Heart right ventricle (tissue), 16 donors: ENCODE data around the gene HDAC8. TPM values are rescaled to one million over a fixed set of nuclear protein-coding genes. Genes with fewer than 3 reads are reported as not detected.

Experiments used
- ATAC-seq, 8 donors: fragments of 200-7000 bp; cut with Tn5 transposase; one replicate each; pipeline ENCODE4 v1.9.1; 2020; ENCODE audit warnings: mild to moderate bottlenecking in 8 of 8, moderate library complexity in 8 of 8, moderate number of reproducible peaks in 1 of 8
- DNase-seq, 2 donors: peaks; one replicate each; pipeline ENCODE4 v3.0.0-alpha.2; 2020
- H3K27ac ChIP-seq, 10 donors: fragments of 200-600 bp; sonication (generic) in 2 of 10; one replicate each; pipeline versions ENCODE4 v1.5.0 to v1.8.0; 2020 to 2022; ENCODE audit warnings: mild to moderate bottlenecking in 3 of 10
- H3K27me3 ChIP-seq, 7 donors: fragments of 200-600 bp; one replicate each; pipeline ENCODE4 v1.8.0; 2021 to 2022; ENCODE audit warnings: mild to moderate bottlenecking in 2 of 7
- H3K36me3 ChIP-seq, 9 donors: fragments of 200-600 bp; sonication (generic) in 1 of 9; one replicate each; pipeline versions ENCODE4 v1.5.0 to v1.8.0; 2020 to 2022; ENCODE audit warnings: mild to moderate bottlenecking in 2 of 9
- H3K4me1 ChIP-seq, 9 donors: fragments of 200-600 bp; sonication (generic) in 1 of 9; one replicate each; pipeline versions ENCODE4 v1.5.0 to v1.8.0; 2020 to 2022; ENCODE audit warnings: mild to moderate bottlenecking in 4 of 9
- H3K4me3 ChIP-seq, 10 donors: fragments of 200-600 bp; sonication (generic) in 2 of 10; one replicate each; pipeline versions ENCODE4 v1.5.0 to v1.8.0; 2020 to 2022; ENCODE audit warnings: mild to moderate bottlenecking in 7 of 10, moderate library complexity in 2 of 10
- H3K9me3 ChIP-seq, 11 donors: fragments of 200-600 bp in 10 of 11; sonication (generic) in 2 of 11; one replicate each; pipeline versions ENCODE4 v1.5.0 to v1.8.0; 2013 to 2022; ENCODE audit warnings: mild to moderate bottlenecking in 2 of 11, control low read depth in 1 of 11, moderate library complexity in 1 of 11
- WGBS, 2 donors: extraction: QIAGEN DNeasy Blood & Tissue Kit; methylation state at CpG; one replicate each; pipeline ENCODE4 v1.1.7; 2013; ENCODE audit warnings: inconsistent platforms in 1 of 2; 5-methylcytosine and 5-hydroxymethylcytosine counted together
- intact Hi-C, 10 donors: fragments of 100-400 bp; cut with DNase I; formaldehyde crosslinking; loops; one replicate each; pipeline versions ENCODE4 v1.11.1 to v1.14.2; 2022
- polyA plus RNA-seq, 2 donors: library from polyadenylated mRNA; stranded (reverse); fragments of 200-250 nt; gene quantifications; one replicate each; pipeline ENCODE4 v1.2.3, GENCODE V29; 2013
- total RNA-seq, 10 donors: library from RNA; stranded (reverse); fragmentation: NEBNext Ultra II Directional in 3 of 10; extraction: Animal tissue kit (Norgen Biotek cat#: 25700) in 3 of 10; gene quantifications; one replicate each; pipeline versions ENCODE4 v1.2.1 to v1.2.4, GENCODE V29; 2021 to 2023
- TF ChIP-seq, protein P1 (sequence below), 9 donors: fragments of 200-600 bp; sonication (generic) in 2 of 9; IDR thresholded peaks; one replicate each; pipeline versions ENCODE4 v1.5.0 to v1.8.0; 2021 to 2022; ENCODE audit warnings: antibody characterized with exemption in 9 of 9, mild to moderate bottlenecking in 5 of 9, moderate library complexity in 1 of 9
- donor health status: Arrhythmogenic right ventricular cardiomyopathy.
- donor health status: ischemic (EF 13 %, LVEDD 7.1; RV severe dilation, severe dysfunction).
- donor health status: healthy with polysubstance abuse.
- donor health status: DM: no; HTN: yes; CAD: no.
- donor health status: DM: no; HTN: no; CAD: no.
- donor health status: ischemic (EF 25% LVEDD 6.9; RV normal size, moderate dysfunction).
- donor health status: ischemic (EF 25% LVEDD 5.7; RV mildly dilated, moderate dysfunction).
- donor health status: healthy.
- donor health status: DM: yes; HTN: yes; CAD: no.
- donor health status: Ischemic cardiomyopathy.
- donor health status: ischemic (EF 35%, LVEDD 5.7; RV mildly dilated, moderate dysfunction).
- donor health status: nonischemic (EF 11% LVEDD 7.7; RV severe dilation, severe dysfunction).
- donor health status: DM: yes; HTN: yes; CAD: no.
- donor health status: PGD.
- donor health status: ischemic (EF 29% LVEDD 5.4; RV normal size, mild dysfunction).
- donor health status: nonischemic (EF 23%, LVEDD 6.1; RV moderate dilation, normal function).

Gene HDAC8
- total and polyA plus RNA-seq, 12 donors, result 15.9 to 48.1 (median 19.5) TPM

DNA sequence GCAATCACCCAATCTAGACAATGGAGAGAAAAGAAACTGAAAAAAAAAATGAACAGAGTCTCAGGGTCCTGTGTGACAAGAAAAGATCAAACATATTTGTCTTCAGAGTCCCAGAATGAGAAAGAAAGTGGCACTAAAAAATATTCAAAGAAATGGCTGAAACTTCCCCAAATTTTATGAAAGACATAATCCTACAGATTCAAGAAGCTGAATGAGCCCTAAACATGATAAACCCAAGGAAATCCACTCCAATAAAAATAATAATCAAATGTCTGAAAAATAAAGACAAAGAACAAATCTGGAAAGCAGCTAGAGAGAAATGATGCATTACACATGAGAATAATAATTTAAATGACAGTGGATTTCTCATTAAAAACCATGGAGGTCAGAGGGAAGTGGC lies 136.6 kb downstream of the HDAC8 start:
- ATAC-seq, result no peak
- H3K27ac ChIP-seq, result no peak overlapping the region
- peaks cover 0 to 34% (median 6%) of the 10 kb centered on the region in 11 donors for H3K9me3 ChIP-seq
- peaks cover 0 to 12% (median 0%) of the 10 kb centered on the region in 7 donors for H3K27me3 ChIP-seq
- H3K36me3 ChIP-seq, result peaks cover 0 to 26% (median 0%) of the 10 kb centered on the region in 9 donors
- intact Hi-C loops, result no loop called here
- H3K4me3 ChIP-seq, result no peak overlapping the region
- H3K4me1 ChIP-seq, result no peaks in the 10 kb centered on the region
- no peak for DNase-seq
- TF ChIP-seq, protein P1, sequence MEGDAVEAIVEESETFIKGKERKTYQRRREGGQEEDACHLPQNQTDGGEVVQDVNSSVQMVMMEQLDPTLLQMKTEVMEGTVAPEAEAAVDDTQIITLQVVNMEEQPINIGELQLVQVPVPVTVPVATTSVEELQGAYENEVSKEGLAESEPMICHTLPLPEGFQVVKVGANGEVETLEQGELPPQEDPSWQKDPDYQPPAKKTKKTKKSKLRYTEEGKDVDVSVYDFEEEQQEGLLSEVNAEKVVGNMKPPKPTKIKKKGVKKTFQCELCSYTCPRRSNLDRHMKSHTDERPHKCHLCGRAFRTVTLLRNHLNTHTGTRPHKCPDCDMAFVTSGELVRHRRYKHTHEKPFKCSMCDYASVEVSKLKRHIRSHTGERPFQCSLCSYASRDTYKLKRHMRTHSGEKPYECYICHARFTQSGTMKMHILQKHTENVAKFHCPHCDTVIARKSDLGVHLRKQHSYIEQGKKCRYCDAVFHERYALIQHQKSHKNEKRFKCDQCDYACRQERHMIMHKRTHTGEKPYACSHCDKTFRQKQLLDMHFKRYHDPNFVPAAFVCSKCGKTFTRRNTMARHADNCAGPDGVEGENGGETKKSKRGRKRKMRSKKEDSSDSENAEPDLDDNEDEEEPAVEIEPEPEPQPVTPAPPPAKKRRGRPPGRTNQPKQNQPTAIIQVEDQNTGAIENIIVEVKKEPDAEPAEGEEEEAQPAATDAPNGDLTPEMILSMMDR (IDR thresholded peaks at IDR 0.05), result no peak

DNA sequence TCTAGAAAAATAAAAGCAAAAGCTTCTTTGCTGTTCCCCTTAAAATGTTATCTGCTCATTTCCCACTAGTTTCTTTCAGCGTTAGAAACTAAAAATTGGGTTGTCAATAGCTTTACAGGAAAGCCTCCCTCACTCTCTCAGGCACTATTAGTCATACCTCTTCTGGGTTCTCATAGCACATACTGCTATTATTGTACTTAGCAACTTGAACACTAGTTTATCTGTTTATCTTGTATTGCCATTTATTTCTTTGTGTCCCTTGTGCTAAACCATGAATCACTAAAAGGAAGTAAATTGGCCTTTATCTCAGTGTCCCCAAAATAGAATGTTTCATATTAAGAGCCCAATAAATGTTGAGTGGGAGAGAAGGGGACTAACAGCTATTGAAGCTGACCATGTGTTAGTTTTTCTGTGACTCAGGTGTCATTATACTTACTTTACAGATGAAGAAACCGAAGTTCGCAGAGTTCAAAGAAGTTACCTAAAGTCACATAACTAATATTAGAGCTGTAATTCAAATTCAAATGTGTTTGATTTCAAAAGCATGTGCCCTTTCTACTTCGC lies 142.2 kb downstream of the HDAC8 start:
- peaks cover 0 to 12% (median 0%) of the 10 kb centered on the region in 7 donors for H3K27me3 ChIP-seq
- H3K4me3 ChIP-seq, result no peak overlapping the region
- peaks cover 0 to 5% (median 0%) of the 10 kb centered on the region in 11 donors for H3K9me3 ChIP-seq
- intact Hi-C loops, result no loop called here
- 82 to 84% methylated on average over 4 of the region's 4 CpGs for WGBS, 2 donors
- no peak overlapping the region for H3K27ac ChIP-seq
- DNase-seq (no peak), ATAC-seq (peak in 3 of 8 donors; percentile 58 to 79 (median 71))
- peaks cover 0 to 7% (median 0%) of the 10 kb centered on the region in 9 donors for H3K36me3 ChIP-seq
- TF ChIP-seq, protein P1 (IDR thresholded peaks at IDR 0.05), result no peak
- H3K4me1 ChIP-seq, result peaks cover 0 to 4% (median 0%) of the 10 kb centered on the region in 9 donors

DNA sequence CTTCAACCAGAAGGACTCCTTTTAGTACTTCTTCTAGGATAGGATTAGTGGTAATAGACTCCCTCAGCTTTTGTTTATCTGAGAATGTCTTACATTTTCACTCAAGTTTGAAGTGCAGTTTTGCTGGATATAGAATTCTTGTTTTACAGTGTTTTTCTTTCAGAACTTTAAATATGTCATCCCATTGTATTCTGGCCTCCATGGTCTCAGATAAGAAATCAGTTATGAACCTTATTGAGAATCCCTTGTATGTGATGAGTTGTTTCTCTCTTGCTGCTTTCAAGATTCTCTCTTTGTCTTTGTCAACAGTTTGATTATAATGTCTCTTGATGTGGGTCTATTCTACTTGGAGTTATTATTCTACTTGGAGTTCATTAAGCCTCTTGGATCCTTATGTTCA lies 150.8 kb downstream of the HDAC8 start:
- TF ChIP-seq, protein P1 (IDR thresholded peaks at IDR 0.05), result no peak
- intact Hi-C loops, result no loop called here

DNA sequence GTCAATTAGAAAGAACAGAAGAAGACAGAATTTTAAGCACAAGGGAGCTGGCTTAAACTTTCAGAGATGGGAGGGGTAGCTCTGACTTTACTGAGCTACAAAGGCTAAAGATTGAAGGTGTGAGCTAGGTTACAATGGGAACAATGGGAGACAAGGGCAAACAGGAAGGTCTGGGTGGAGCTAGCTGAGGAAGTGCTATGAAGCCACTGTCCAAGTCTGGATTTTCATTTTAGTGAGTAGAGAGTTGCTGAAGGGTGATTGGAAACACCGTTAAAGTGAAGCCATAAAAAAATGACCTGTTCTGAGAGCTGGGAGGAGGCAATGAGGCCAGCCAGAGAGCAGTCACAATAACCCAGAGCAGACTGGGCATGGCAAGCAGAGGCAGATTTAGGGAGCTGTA lies 162.7 kb downstream of the HDAC8 start:
- DNase-seq (no peak), ATAC-seq (peak in 5 of 8 donors; percentile 27 to 61 (median 53))
- Histone ChIP-seq H3K4me3 (no peak overlapping the region), H3K27ac (peak overlapping the region in 1 of 10 donors; percentile 39), H3K4me1 (peaks cover 0 to 6% (median 0%) of the 10 kb centered on the region in 9 donors), H3K9me3 (peaks cover 0 to 8% (median 0%) of the 10 kb centered on the region in 11 donors), H3K36me3 (peaks cover 0 to 4% (median 0%) of the 10 kb centered on the region in 9 donors), H3K27me3 (peaks cover 0 to 8% (median 0%) of the 10 kb centered on the region in 7 donors)
- WGBS, 2 donors, result 69 to 72% methylated on average over 1 of the region's 1 CpG
- TF ChIP-seq, protein P1 (IDR thresholded peaks at IDR 0.05), result no peak
- intact Hi-C loops, result loop anchor here in 1 of 10 donors (5.0 kb wide), 1 partner anchor 617 kb away; no protein-coding TSS in a partner anchor

More for the DNA sequence above, 150.8 kb downstream of the HDAC8 start:
- no peak for ATAC-seq
- Histone ChIP-seq H3K27ac (no peak overlapping the region), H3K4me1 (no peaks in the 10 kb centered on the region), H3K4me3 (no peak overlapping the region), H3K27me3 (no peaks in the 10 kb centered on the region), H3K9me3 (peaks cover 0 to 57% (median 9%) of the 10 kb centered on the region in 11 donors), H3K36me3 (peaks cover 0 to 5% (median 0%) of the 10 kb centered on the region in 9 donors)
- no peak for DNase-seq
